OCI-LY3 (cell line): Measurements from ENCODE around the gene ARHGEF28.
A peak's percentile ranks its signal among the peaks of the same experiment; 100 is the strongest.

Experiments
- H2AFZ ChIP-seq: fragments of 200-600, 300-600 bp; shearing (Covaris generic); 2 replicates; pipeline ENCODE4 v1.6.0; 2014; ENCODE audit warnings: antibody characterized with exemption, low read depth, low read length
- H3K27ac ChIP-seq: fragments of 200-600, 300-600 bp; sonication (generic); 2 replicates; pipeline ENCODE4 v1.5.1; 2014; ENCODE audit warnings: mild to moderate bottlenecking, low read length, moderate library complexity, mixed read lengths
- H3K27me3 ChIP-seq: fragments of 200-600, 300-600 bp; sonication (generic); 2 replicates; pipeline ENCODE4 v1.6.1; 2014; ENCODE audit warnings: low read depth, low read length, mixed read lengths
- H3K36me3 ChIP-seq: fragments of 200-600, 300-600 bp; sonication (generic); replicated peaks from 2 replicates; pipeline ENCODE3; 2014; ENCODE audit warnings: low read depth, low read length, mixed read lengths
- H3K4me1 ChIP-seq: fragments of 300-600, 200-600 bp; sonication (generic); 2 replicates; pipeline ENCODE4 v1.6.1; 2014; ENCODE audit warnings: low read length, mixed read lengths
- H3K4me2 ChIP-seq: fragments of 200-600, 300-600 bp; sonication (generic); 2 replicates; pipeline ENCODE4 v1.6.1; 2014; ENCODE audit warnings: low read length, mixed read lengths
- H3K4me3 ChIP-seq: fragments of 300-600, 200-600 bp; sonication (generic); 2 replicates; pipeline ENCODE4 v1.5.1; 2014; ENCODE audit warnings: antibody characterized with exemption, mild to moderate bottlenecking, low read length, moderate library complexity
- H3K79me2 ChIP-seq: fragments of 300-600, 200-600 bp; shearing (Covaris generic); 2 replicates; pipeline ENCODE4 v1.6.1; 2014; ENCODE audit warnings: mild to moderate bottlenecking, low read length, mixed read lengths
- H3K9ac ChIP-seq: fragments of 300-600, 200-600 bp; shearing (Covaris generic); 2 replicates; pipeline ENCODE4 v1.6.0; 2014; ENCODE audit warnings: mild to moderate bottlenecking, low read length, moderate library complexity
- H3K9me3 ChIP-seq: fragments of 200-600, 300-600 bp; shearing (Covaris generic); 2 replicates; pipeline ENCODE4 v1.6.1; 2014; ENCODE audit warnings: low read length, mixed read lengths; ENCODE audit not compliant: insufficient read depth
- H4K20me1 ChIP-seq: fragments of 200-600, 300-600 bp; sonication (generic); 2 replicates; pipeline ENCODE4 v1.6.1; 2016; ENCODE audit warnings: low read length, mixed read lengths; ENCODE audit not compliant: insufficient read depth
- CTCF ChIP-seq: fragments of 200-600, 300-600 bp; sonication (generic); IDR thresholded peaks from 2 replicates; pipeline ENCODE4 v1.5.1; 2014; ENCODE audit warnings: antibody characterized with exemption, low read length, low read depth
- EZH2phosphoT487 ChIP-seq: fragments of 200-600 bp; shearing (Covaris generic); IDR thresholded peaks from 2 replicates; pipeline ENCODE4 v1.6.1; 2018; ENCODE audit warnings: antibody characterized with exemption, mixed run types, low read depth

Gene ARHGEF28

GRCh38 chr5:73943397-73943796 is 317.4 kb downstream of the ARHGEF28 start:
- Histone ChIP-seq H3K27ac (no peak overlapping the region), H3K4me1 (no peaks in the 10 kb centered on the region), H3K27me3 (0 out of 2 replicates have a peak, but pooled peaks cover 7% of the 10 kb centered on the region), H4K20me1 (no peaks in the 10 kb centered on the region), H2AFZ (no peak overlapping the region), H3K4me2 (no peak overlapping the region), H3K79me2 (no peaks in the 10 kb centered on the region), H3K36me3 (no peaks in the 10 kb centered on the region), H3K9ac (no peak overlapping the region), H3K9me3 (no peaks in the 10 kb centered on the region), H3K4me3 (no peak overlapping the region)
- TF ChIP-seq EZH2phosphoT487 (no peak), CTCF (no peak)

- Histone ChIP-seq H4K20me1 (no peaks in the 10 kb centered on the region), H3K4me2 (no peak overlapping the region), H3K27ac (no peak overlapping the region), H2AFZ (no peak overlapping the region), H3K27me3 (0 out of 2 replicates have a peak, but pooled peaks cover 7% of the 10 kb centered on the region), H3K9me3 (no peaks in the 10 kb centered on the region), H3K4me1 (no peaks in the 10 kb centered on the region), H3K4me3 (no peak overlapping the region), H3K36me3 (no peaks in the 10 kb centered on the region), H3K79me2 (no peaks in the 10 kb centered on the region), H3K9ac (no peak overlapping the region)
- TF ChIP-seq EZH2phosphoT487 (no peak), CTCF (no peak)
Measured at GRCh38 chr5:73944581-73944980, 318.6 kb downstream of the ARHGEF28 start.

- H3K4me1 ChIP-seq = no peaks in the 10 kb centered on the region
- 0 out of 2 replicates have a peak, but pooled peaks cover 7% of the 10 kb centered on the region for H3K27me3 ChIP-seq
- TF ChIP-seq CTCF (peak; percentile 34), EZH2phosphoT487 (no peak)
- H3K9ac ChIP-seq = no peak overlapping the region
- H3K36me3 ChIP-seq = no peaks in the 10 kb centered on the region
- H4K20me1 ChIP-seq = no peaks in the 10 kb centered on the region
- H3K79me2 ChIP-seq = no peaks in the 10 kb centered on the region
- H3K9me3 ChIP-seq = no peaks in the 10 kb centered on the region
- no peak overlapping the region for H3K4me2 ChIP-seq
- H3K4me3 ChIP-seq = no peak overlapping the region
- no peak overlapping the region for H2AFZ ChIP-seq
- no peak overlapping the region for H3K27ac ChIP-seq
Measured at GRCh38 chr5:73945505-73945904, 319.5 kb downstream of the ARHGEF28 start.

- H3K79me2 ChIP-seq = no peaks in the 10 kb centered on the region
- H3K4me2 ChIP-seq = no peak overlapping the region
- H3K9ac ChIP-seq = no peak overlapping the region
- H3K27ac ChIP-seq = no peak overlapping the region
- no peaks in the 10 kb centered on the region for H4K20me1 ChIP-seq
- H2AFZ ChIP-seq = no peak overlapping the region
- H3K36me3 ChIP-seq = no peaks in the 10 kb centered on the region
- no peaks in the 10 kb centered on the region for H3K9me3 ChIP-seq
- no peak overlapping the region for H3K4me3 ChIP-seq
- TF ChIP-seq CTCF (no peak), EZH2phosphoT487 (no peak)
- H3K4me1 ChIP-seq = no peaks in the 10 kb centered on the region
- 0 out of 2 replicates have a peak, but pooled peaks cover 7% of the 10 kb centered on the region for H3K27me3 ChIP-seq
Measured at GRCh38 chr5:73946278-73946677, 320.3 kb downstream of the ARHGEF28 start.
